GM23338 (cell line): Measurements from ENCODE around the gene KSR2. TPM values are rescaled to one million over a fixed set of nuclear protein-coding genes. Genes with fewer than 3 reads are reported as not detected.

ENCODE experiments used
- ATAC-seq: fragments of 200-7000 bp; cut with Tn5 transposase; 3 replicates; pipeline ENCODE4 v1.9.1; 2020
- DNase-seq: peaks from one replicate; pipeline ENCODE4 v3.0.0-alpha.2; 2015; ENCODE audit warnings: low spot score
- H2AFZ ChIP-seq: fragments of 200-600 bp; sonication (generic); 2 replicates; pipeline ENCODE4 v1.8.0; 2016; ENCODE audit warnings: antibody characterized with exemption, mild to moderate bottlenecking, moderate library complexity
- H3F3A ChIP-seq: fragments of 200-600 bp; sonication (generic); replicated peaks from 2 replicates; pipeline ENCODE4 v1.8.0; 2017; ENCODE audit warnings: antibody characterized with exemption, mixed run types, low read depth
- H3K27ac ChIP-seq: fragments of 200-600 bp; sonication (generic); 2 replicates; pipeline ENCODE4 v1.6.1; 2016; ENCODE audit warnings: low read depth
- H3K27me3 ChIP-seq: fragments of 200-600 bp; sonication (generic); 2 replicates; pipeline ENCODE4 v1.8.0; 2016; ENCODE audit warnings: mild to moderate bottlenecking, mixed run types, moderate library complexity; ENCODE audit not compliant: insufficient read depth
- H3K36me3 ChIP-seq: fragments of 200-600 bp; sonication (generic); 2 replicates; pipeline ENCODE4 v1.8.0; 2016; ENCODE audit warnings: mild to moderate bottlenecking; ENCODE audit not compliant: insufficient read depth
- H3K4me1 ChIP-seq: fragments of 200-600 bp; sonication (generic); 2 replicates; pipeline ENCODE4 v1.8.0; 2016; ENCODE audit warnings: mild to moderate bottlenecking, moderate library complexity; ENCODE audit not compliant: insufficient read depth
- H3K4me2 ChIP-seq: fragments of 200-600 bp; sonication (generic); 2 replicates; pipeline ENCODE4 v1.7.1; 2017; ENCODE audit warnings: mixed run types
- H3K4me3 ChIP-seq: fragments of 200-600 bp; sonication (generic); 2 replicates; pipeline ENCODE4 v1.6.1; 2016; ENCODE audit warnings: mixed run types
- H3K79me2 ChIP-seq: fragments of 200-600 bp; sonication (generic); replicated peaks from 2 replicates; pipeline ENCODE4 v1.8.0; 2017; ENCODE audit warnings: mild to moderate bottlenecking; ENCODE audit not compliant: insufficient read depth
- H3K9me2 ChIP-seq: fragments of 200-600 bp; sonication (generic); 2 replicates; pipeline ENCODE4 v1.8.0; 2017; ENCODE audit not compliant: insufficient read depth
- H4K20me1 ChIP-seq: fragments of 200-600 bp; sonication (generic); replicated peaks from 2 replicates; pipeline ENCODE4 v1.8.0; 2017; ENCODE audit warnings: mild to moderate bottlenecking; ENCODE audit not compliant: insufficient read depth
- H3K27ac Mint-ChIP-seq: 2 replicates; pipeline ENCODE4 v1.8.0; 2020; ENCODE audit warnings: inconsistent platforms, mild to moderate bottlenecking, moderate library complexity, mixed read lengths
- H3K27me3 Mint-ChIP-seq: 3 replicates; pipeline ENCODE4 v1.8.0; 2022; ENCODE audit warnings: low read depth, mild to moderate bottlenecking, moderate library complexity, mixed read lengths, inconsistent platforms; ENCODE audit not compliant: insufficient read depth, poor library complexity
- H3K36me3 Mint-ChIP-seq: 3 replicates; pipeline ENCODE4 v1.8.0; 2021; ENCODE audit warnings: low read depth, mild to moderate bottlenecking, inconsistent platforms, moderate library complexity, mixed read lengths
- H3K4me1 Mint-ChIP-seq: 3 replicates; pipeline ENCODE4 v1.8.0; 2020; ENCODE audit warnings: mild to moderate bottlenecking, inconsistent platforms, mixed read lengths
- H3K4me3 Mint-ChIP-seq: 3 replicates; pipeline ENCODE4 v1.8.0; 2021; ENCODE audit warnings: moderate library complexity, mild to moderate bottlenecking, inconsistent platforms, mixed read lengths
- H3K9me3 Mint-ChIP-seq: 3 replicates; pipeline ENCODE4 v1.8.0; 2020; ENCODE audit warnings: moderate library complexity, mild to moderate bottlenecking, inconsistent platforms, mixed read lengths
- CREB1 ChIP-seq: fragments of 250-450 bp; sonication (Bioruptor Pico); IDR thresholded peaks from 2 replicates; pipeline ENCODE4 v1.5.0; 2020; ENCODE audit warnings: low read depth, mild to moderate bottlenecking, moderate library complexity
- CTCF ChIP-seq, 2 experiments: fragments of 200-600 bp in 1 of 2; sonication (generic) in 1 of 2; conservative IDR thresholded peaks; 2 replicates each; pipeline versions ENCODE4 v1.5.1 to v1.6.1; 2016 to 2017; ENCODE audit warnings: antibody characterized with exemption in 2 of 2, low read depth in 2 of 2, mild to moderate bottlenecking in 2 of 2, moderate library complexity in 1 of 2
- ETS1 ChIP-seq: IDR thresholded peaks from 2 replicates; pipeline ENCODE4 v1.6.1; 2016; ENCODE audit warnings: antibody characterized with exemption
- EZH2 ChIP-seq: fragments of 200-600 bp; sonication (generic); IDR thresholded peaks from one replicate; pipeline ENCODE4 v1.8.0; 2017; ENCODE audit warnings: antibody characterized with exemption, mild to moderate bottlenecking, low read depth; ENCODE audit not compliant: unreplicated experiment
- EZH2phosphoT487 ChIP-seq: fragments of 200-600 bp; sonication (generic); IDR thresholded peaks from one replicate; pipeline ENCODE4 v1.8.1; 2018; ENCODE audit warnings: antibody characterized with exemption; ENCODE audit not compliant: unreplicated experiment
- JUNB ChIP-seq: IDR thresholded peaks from one replicate; pipeline ENCODE4 v1.6.1; 2016; ENCODE audit warnings: antibody characterized with exemption; ENCODE audit not compliant: unreplicated experiment
- NANOG ChIP-seq: IDR thresholded peaks from 2 replicates; pipeline ENCODE4 v1.6.1; 2016; ENCODE audit warnings: antibody characterized with exemption, borderline replicate concordance
- POLR2AphosphoS5 ChIP-seq: IDR thresholded peaks from 2 replicates; pipeline ENCODE4 v1.6.1; 2016; ENCODE audit warnings: antibody characterized with exemption, low read depth
- REST ChIP-seq: IDR thresholded peaks from one replicate; pipeline ENCODE4 v1.6.1; 2018; ENCODE audit warnings: antibody characterized with exemption; ENCODE audit not compliant: unreplicated experiment
- STAT1 ChIP-seq: IDR thresholded peaks from one replicate; pipeline ENCODE4 v1.6.1; 2016; ENCODE audit warnings: antibody characterized with exemption; ENCODE audit not compliant: unreplicated experiment
- ZNF114 ChIP-seq: fragments of 250-450 bp; sonication (Bioruptor Pico); IDR thresholded peaks from 2 replicates; pipeline ENCODE4 v1.5.0; 2020; ENCODE audit warnings: mild to moderate bottlenecking, moderate library complexity
- ZNF331 ChIP-seq: fragments of 250-450 bp; sonication (Bioruptor Pico); IDR thresholded peaks from 2 replicates; pipeline ENCODE4 v1.5.0; 2020; ENCODE audit warnings: low read depth, mild to moderate bottlenecking, moderate library complexity
- ZNF462 ChIP-seq: fragments of 250-450 bp; sonication (Bioruptor Pico); IDR thresholded peaks from 2 replicates; pipeline ENCODE4 v1.5.0; 2020; ENCODE audit warnings: mild to moderate bottlenecking, moderate library complexity
- polyA plus RNA-seq: library from polyadenylated mRNA; unstranded; fragments of >200 nt; fragmentation: Nextera tagmentation; extraction: Ambion mirVana; gene quantifications from 2 replicates; pipeline ENCODE4 v1.2.1, GENCODE V29; 2016
- total RNA-seq: library from RNA; depleted of rRNA; stranded (reverse); fragments of >200 nt; shearing (Covaris generic); gene quantifications from 2 replicates; pipeline ENCODE4 v1.2.3, GENCODE V29; 2014

KSR2 gene
- total and polyA plus RNA-seq, 2 experiments from 2014 or later = 1.1 to 2.7 TPM

- Mint-ChIP-seq H3K27ac (no peak overlapping the region), H3K9me3 (peaks cover 4% of the 10 kb centered on the region; the same call in 2 of the 3 replicates), H3K4me1 (peaks cover 6% of the 10 kb centered on the region), H3K36me3 (no peaks in the 10 kb centered on the region), H3K4me3 (no peak overlapping the region), H3K27me3 (no peaks in the 10 kb centered on the region)
- Histone ChIP-seq H3K36me3 (no peaks in the 10 kb centered on the region), H3K27me3 (no peaks in the 10 kb centered on the region), H3K79me2 (no peaks in the 10 kb centered on the region), H3K4me3 (no peak overlapping the region), H3K9me2 (no peaks in the 10 kb centered on the region), H3K27ac (no peak overlapping the region), H4K20me1 (no peaks in the 10 kb centered on the region), H3F3A (no peaks in the 10 kb centered on the region), H2AFZ (no peak overlapping the region), H3K4me1 (no peaks in the 10 kb centered on the region; the same call in 1 of the 2 replicates), H3K4me2 (no peak overlapping the region)
- DNase-seq (no peak), ATAC-seq (no peak)
- no peak for TF ChIP-seq ZNF462
- no peak for TF ChIP-seq POLR2AphosphoS5
- TF ChIP-seq EZH2 = no peak
- TF ChIP-seq STAT1 = no peak
- TF ChIP-seq REST = no peak
- no peak for TF ChIP-seq JUNB
- TF ChIP-seq ZNF331 (CRISPR knock-in tag) = no peak
- no peak for TF ChIP-seq EZH2phosphoT487
- no peak for TF ChIP-seq CTCF (conservative IDR thresholded peaks at IDR 0.05; ENCODE audit: low read depth in 2 of 2)
- TF ChIP-seq ETS1 = no peak
- TF ChIP-seq ZNF114 (CRISPR knock-in tag) = no peak
- no peak for TF ChIP-seq CREB1
- TF ChIP-seq NANOG = no peak
These were observed 294.5 kb downstream of the KSR2 start for GRCh38 chr12:117674313-117674712.
